Right cardiac atrium (tissue), 5 donors: Measurements from ENCODE around the gene RETREG1. TPM values are rescaled to one million over a fixed set of nuclear protein-coding genes. Genes with fewer than 3 reads are reported as not detected.
"Not testable (repeated sequence)": the region's sequence is repeated elsewhere in the genome, so short reads cannot be mapped to it uniquely, and the experiment has no call there.

Experiments
- ATAC-seq, 2 donors: fragments of 200-7000 bp; cut with Tn5 transposase; one replicate each; pipeline versions ENCODE4 v1.8.0 to v1.9.1; 2020; ENCODE audit warnings: moderate library complexity in 2 of 2, mild to moderate bottlenecking in 1 of 2
- DNase-seq, 3 donors: peaks; one replicate each; pipeline ENCODE4 v3.0.0-alpha.2; 2020
- H3K27ac ChIP-seq: one replicate; pipeline ENCODE4 v1.5.1; 2013; ENCODE audit warnings: mild to moderate bottlenecking, low read length, control low read depth, moderate library complexity
- H3K27me3 ChIP-seq: one replicate; pipeline ENCODE4 v1.6.1; 2013; ENCODE audit not compliant: control insufficient read depth, insufficient read depth
- H3K4me1 ChIP-seq: one replicate; pipeline ENCODE4 v1.6.1; 2013; ENCODE audit warnings: low read length; ENCODE audit not compliant: control insufficient read depth, insufficient read depth
- H3K4me3 ChIP-seq: one replicate; pipeline ENCODE4 v1.5.1; 2013; ENCODE audit warnings: low read length, control low read depth
- H3K9me3 ChIP-seq: one replicate; pipeline ENCODE4 v1.6.1; 2013; ENCODE audit warnings: low read length; ENCODE audit not compliant: control insufficient read depth
- WGBS: extraction: QIAGEN DNeasy Blood & Tissue Kit; methylation state at CpG from one replicate; pipeline ENCODE4 v1.1.7; 2013; 5-methylcytosine and 5-hydroxymethylcytosine counted together
- intact Hi-C, 4 donors: fragments of 100-400 bp; cut with DNase I; formaldehyde crosslinking; loops; one replicate each; pipeline versions ENCODE4 v1.11.0 to v1.14.0; 2022 to 2023
- polyA plus RNA-seq: library from polyadenylated mRNA; stranded (reverse); fragments of 200-250 nt; gene quantifications from one replicate; pipeline ENCODE4 v1.2.3, GENCODE V29; 2013
- total RNA-seq, 4 donors: library from RNA; stranded (reverse); fragmentation: NEBNext Ultra II Directional; extraction: Animal tissue kit (Norgen Biotek cat#: 25700); gene quantifications; one replicate each; pipeline ENCODE4 v1.2.1, GENCODE V29; 2021
- donor health status: healthy with polysubstance abuse.
- donor health status: DM: no; HTN: yes; CAD: no.
- donor health status: DM: no; HTN: no; CAD: no.
- donor health status: DM: no; HTN: yes; CAD: no; lungs with severe emphysema.
- donor health status: DM: yes; HTN: yes; CAD: no.

Gene RETREG1
- total and polyA plus RNA-seq, 5 donors, result 114 to 209 (median 148) TPM

DNA sequence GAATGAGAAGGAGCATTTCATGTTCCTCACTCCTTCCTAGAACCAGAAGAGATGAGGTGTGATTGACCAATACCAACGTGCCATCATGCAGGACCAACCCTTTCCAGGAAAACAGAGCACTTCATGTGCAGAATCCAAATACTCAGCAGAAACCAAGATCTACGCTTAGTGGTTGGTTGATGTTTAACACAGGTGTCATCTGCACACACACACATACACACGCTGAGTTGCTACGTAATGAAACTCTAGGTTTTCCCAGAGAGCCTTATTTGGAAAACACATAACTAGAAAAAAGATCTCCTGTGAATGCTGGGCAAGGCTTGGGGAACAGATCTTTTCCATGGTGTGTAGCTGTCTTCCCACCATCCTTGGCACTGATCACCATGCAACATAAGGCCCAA, 130.1 kb downstream of the RETREG1 start:
- ATAC-seq (no peak), DNase-seq (no peak)
- Histone ChIP-seq H3K9me3 (peaks cover 2% of the 10 kb centered on the region), H3K27me3 (no peaks in the 10 kb centered on the region), H3K4me1 (no peaks in the 10 kb centered on the region), H3K4me3 (no peak overlapping the region), H3K27ac (no peak overlapping the region)
- intact Hi-C loops, result loop anchor here in 3 of 4 donors (5.0 to 10.0 kb wide), 5 partner anchors 66 to 718 kb away; no protein-coding TSS in a partner anchor
- 72% methylated on average over 4 of the region's 4 CpGs for WGBS

DNA sequence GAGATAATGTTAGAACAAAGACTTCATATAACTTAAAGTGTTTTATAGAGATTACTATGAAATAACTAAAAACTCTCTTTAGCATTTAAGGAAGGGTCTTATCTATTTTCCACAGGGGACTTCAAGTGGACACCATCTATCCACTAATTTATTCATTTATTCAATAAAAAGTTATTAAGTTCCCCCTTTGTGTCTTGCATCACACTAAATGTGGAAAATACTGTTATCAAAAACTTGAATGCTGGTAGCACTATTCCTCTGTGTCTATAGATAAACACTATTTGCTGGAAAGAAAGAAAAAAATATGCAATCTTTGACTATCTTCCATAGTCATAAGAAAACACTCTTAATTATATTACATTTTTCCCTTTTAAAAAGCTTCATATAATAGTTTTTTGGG, 131.1 kb downstream of the RETREG1 start:
- DNase-seq (no peak), ATAC-seq (no peak)
- no peak overlapping the region for H3K27ac ChIP-seq
- no peaks in the 10 kb centered on the region for H3K4me1 ChIP-seq
- no peak overlapping the region for H3K4me3 ChIP-seq
- H3K9me3 ChIP-seq, result peaks cover 2% of the 10 kb centered on the region
- no peaks in the 10 kb centered on the region for H3K27me3 ChIP-seq
- intact Hi-C loops, result loop anchor here in 3 of 4 donors (5.0 to 10.0 kb wide), 5 partner anchors 67 to 719 kb away; no protein-coding TSS in a partner anchor

DNA sequence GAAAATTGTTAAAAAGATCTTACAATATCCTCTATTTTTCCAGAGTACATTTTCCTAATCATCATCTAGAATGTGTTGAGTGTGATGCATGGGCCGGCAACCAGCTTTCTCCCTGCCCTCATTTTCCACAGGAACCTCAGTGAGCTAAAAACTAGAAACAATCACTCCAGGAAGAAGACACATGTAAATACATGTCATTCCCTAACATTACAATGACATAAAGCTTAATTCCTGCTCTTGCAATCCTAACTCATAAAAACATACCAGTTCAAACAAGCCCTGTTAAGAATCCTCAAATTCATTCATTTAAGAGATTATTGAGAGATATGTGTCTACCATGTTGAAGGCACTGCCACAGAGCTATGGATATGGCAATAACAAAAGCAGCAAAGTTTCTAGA, 132.7 kb downstream of the RETREG1 start:
- Histone ChIP-seq H3K4me3 (no peak overlapping the region), H3K4me1 (no peaks in the 10 kb centered on the region), H3K9me3 (no peaks in the 10 kb centered on the region), H3K27me3 (no peaks in the 10 kb centered on the region), H3K27ac (no peak overlapping the region)
- ATAC-seq (no peak), DNase-seq (no peak)
- WGBS, result 47% methylated on average over 1 of the region's 1 CpG
- intact Hi-C loops, result loop anchor here in 3 of 4 donors (10.0 kb wide), 3 partner anchors 181 to 721 kb away; no protein-coding TSS in a partner anchor

DNA sequence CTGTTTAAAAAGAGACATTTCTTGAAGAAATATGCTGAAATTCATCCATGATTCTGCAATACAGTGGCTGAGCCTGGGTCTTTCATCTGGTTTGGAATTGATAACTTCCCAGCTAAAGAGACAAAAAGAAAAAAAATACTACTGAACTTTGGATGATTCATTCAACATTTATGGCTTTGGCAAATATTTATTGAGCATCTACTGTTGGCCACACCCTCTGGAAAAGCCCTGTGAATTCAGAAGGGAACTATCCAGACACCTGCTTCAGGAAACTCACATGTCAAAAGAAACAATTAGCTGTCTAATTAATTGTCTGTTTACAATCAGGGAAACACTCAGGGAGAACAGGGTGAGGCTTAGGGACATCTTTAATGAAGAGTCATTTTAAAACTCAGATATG, 133.4 kb downstream of the RETREG1 start:
- ATAC-seq (no peak), DNase-seq (no peak)
- H3K4me1 ChIP-seq, result no peaks in the 10 kb centered on the region
- intact Hi-C loops, result loop anchor here in 3 of 4 donors (10.0 kb wide), 3 partner anchors 181 to 721 kb away; no protein-coding TSS in a partner anchor
- H3K27me3 ChIP-seq, result no peaks in the 10 kb centered on the region
- H3K4me3 ChIP-seq, result no peak overlapping the region
- no peak overlapping the region for H3K27ac ChIP-seq
- H3K9me3 ChIP-seq, result no peaks in the 10 kb centered on the region

DNA sequence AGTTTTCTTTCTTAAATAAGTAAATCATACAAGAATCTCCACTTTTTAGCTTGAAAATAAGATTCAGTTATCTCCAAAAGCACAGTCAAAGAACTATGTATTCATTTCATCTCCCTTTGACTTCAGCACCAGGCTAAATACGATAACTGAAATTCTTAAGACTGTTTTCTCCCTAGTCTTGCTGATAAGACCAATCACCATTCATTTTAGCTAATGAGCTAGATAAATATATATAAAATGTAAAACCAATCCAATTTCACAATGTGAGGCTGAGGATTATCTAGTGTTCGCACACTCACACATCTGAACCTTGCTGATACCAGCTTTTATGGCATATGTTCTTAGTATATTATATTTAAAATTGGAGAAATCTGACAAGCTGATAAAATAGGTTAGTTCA, 133.9 kb downstream of the RETREG1 start:
- Histone ChIP-seq H3K9me3 (no peaks in the 10 kb centered on the region), H3K27ac (no peak overlapping the region), H3K4me1 (no peaks in the 10 kb centered on the region), H3K4me3 (no peak overlapping the region), H3K27me3 (no peaks in the 10 kb centered on the region)
- ATAC-seq (no peak), DNase-seq (no peak)
- intact Hi-C loops, result loop anchor here in 3 of 4 donors (10.0 kb wide), 3 partner anchors 182 to 722 kb away; no protein-coding TSS in a partner anchor
- 59% methylated on average over 2 of the region's 2 CpGs for WGBS

DNA sequence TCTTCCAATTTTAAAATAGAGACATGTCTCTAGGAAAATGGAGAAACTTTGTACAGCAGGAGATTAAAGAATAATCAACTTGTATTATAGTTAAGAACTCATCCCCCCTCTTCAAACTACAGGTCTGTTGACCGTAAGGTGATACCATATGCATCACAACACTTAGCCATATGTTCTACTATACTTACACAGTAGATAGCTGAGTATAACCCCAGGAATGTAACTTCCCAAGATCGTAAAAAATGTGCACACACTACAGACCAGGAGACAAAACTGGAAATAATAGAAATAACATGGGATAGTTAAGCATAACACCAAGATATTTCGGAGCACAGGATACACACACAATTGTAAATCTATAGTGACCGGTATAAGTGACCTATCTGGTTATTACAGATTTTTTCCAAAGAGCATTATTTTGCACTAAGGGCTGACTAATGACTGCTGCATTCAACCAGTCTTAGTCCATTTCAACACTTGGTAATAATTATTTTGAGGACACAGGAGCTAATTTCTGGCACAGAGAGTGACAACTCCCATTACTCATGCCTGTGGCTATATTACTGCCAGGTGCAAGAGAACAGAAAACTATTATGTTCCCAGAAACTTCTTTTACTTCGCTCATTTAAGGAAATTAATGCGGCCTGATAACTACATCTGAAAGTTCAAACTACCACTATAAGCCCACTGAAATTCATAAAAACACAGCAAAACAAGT, 135.8 kb downstream of the RETREG1 start:
- H3K4me1 ChIP-seq, result no peaks in the 10 kb centered on the region
- no peaks in the 10 kb centered on the region for H3K27me3 ChIP-seq
- intact Hi-C loops, result loop anchor here in 3 of 4 donors (10.0 kb wide), 3 partner anchors 184 to 724 kb away; no protein-coding TSS in a partner anchor
- DNase-seq (no peak), ATAC-seq (no peak)
- no peak overlapping the region for H3K27ac ChIP-seq
- 92% methylated on average over 6 of the region's 6 CpGs for WGBS
- no peak overlapping the region for H3K4me3 ChIP-seq
- no peaks in the 10 kb centered on the region for H3K9me3 ChIP-seq

DNA sequence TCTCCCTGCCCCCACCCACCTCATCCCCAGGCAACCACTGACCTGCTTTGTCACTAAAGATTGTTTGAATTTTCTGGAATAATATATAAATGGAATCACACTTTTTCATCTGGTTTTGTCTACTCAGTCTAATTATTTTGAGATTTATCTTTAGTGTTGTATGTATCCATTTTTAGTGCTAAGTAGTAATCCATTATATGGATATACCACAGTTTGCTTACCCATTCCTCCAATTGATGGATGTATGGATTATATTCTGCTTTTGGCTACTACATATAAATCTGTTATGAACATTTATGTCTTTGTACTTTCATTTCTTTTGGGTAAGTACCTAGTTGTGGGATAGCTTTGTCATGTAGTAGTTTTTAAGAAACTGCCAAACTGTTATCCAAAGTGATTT, 136.7 kb downstream of the RETREG1 start:
- intact Hi-C loops, result loop anchor here in 3 of 4 donors (10.0 kb wide), 3 partner anchors 185 to 725 kb away; no protein-coding TSS in a partner anchor
- Histone ChIP-seq H3K27me3 (no peaks in the 10 kb centered on the region), H3K4me1 (no peaks in the 10 kb centered on the region), H3K9me3 (no peaks in the 10 kb centered on the region), H3K27ac (no peak overlapping the region), H3K4me3 (no peak overlapping the region)
- DNase-seq (no peak), ATAC-seq (no peak)

DNA sequence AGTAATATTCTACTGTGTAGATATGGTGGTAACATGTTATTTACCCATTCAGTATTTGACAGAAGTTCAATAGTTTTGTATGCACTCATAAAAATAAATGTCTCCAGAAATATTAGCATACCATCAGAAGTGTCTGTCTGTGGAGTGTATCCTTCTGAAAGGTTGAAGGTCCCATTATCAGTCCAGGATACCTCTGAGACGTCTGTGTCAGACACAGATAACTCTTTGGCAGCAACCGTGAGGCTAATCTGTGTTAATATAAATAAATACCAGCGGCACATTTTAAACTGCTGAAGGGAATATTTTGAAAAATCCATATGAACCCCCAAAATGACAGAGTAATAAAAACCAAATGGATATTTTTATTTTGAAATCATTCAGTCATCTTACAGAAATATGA, 139.3 kb downstream of the RETREG1 start:
- Histone ChIP-seq H3K27me3 (no peaks in the 10 kb centered on the region), H3K9me3 (no peaks in the 10 kb centered on the region), H3K27ac (no peak overlapping the region), H3K4me3 (no peak overlapping the region), H3K4me1 (no peaks in the 10 kb centered on the region)
- no peak for ATAC-seq
- WGBS, result 19% methylated on average over 3 of the region's 3 CpGs
- intact Hi-C loops, result no loop called here
- no peak for DNase-seq

DNA sequence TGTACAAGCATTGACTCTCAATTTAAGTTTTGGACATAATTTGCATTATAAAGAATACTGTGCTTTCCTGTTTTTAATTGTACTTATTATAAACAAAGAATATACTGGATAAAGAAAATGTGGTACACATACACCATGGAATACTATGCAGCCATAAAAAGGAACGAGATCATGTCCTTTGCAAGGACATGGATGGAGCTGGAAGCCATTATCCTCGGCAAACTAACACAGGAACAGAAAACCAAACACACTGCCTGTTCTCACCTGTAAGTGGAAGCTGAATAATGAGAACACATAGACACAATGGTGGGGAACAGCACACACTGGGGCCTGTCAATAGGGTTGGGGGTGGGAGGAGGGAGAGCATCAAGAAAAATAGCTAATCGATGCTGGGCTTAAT, 140.4 kb downstream of the RETREG1 start:
- ATAC-seq, H3K9me3 ChIP-seq, H3K4me3 ChIP-seq, H3K27ac ChIP-seq, DNase-seq, H3K27me3 ChIP-seq, H3K4me1 ChIP-seq, intact Hi-C loops: not testable (repeated sequence)
- 99% methylated on average over 3 of the region's 3 CpGs for WGBS

DNA sequence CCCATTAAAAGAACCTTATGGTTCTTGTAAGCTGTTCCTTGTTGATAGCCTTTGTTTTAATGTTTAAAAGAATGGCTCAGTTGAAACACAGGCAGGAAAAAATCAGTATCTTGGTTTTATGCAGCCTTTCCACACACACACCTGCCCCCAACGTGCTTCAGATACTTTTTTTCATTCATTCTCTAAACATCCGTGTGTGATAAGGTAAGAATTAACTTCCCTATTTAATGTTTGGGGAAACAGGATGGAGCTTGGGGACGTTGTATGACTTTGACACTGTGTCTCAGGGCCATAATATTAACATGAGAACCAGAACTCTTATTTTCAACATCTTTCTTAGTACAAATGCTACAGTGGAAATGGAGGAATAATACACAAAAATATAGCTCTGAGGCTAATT, 145.4 kb downstream of the RETREG1 start:
- H3K27ac ChIP-seq, result no peak overlapping the region
- intact Hi-C loops, result no loop called here

DNA sequence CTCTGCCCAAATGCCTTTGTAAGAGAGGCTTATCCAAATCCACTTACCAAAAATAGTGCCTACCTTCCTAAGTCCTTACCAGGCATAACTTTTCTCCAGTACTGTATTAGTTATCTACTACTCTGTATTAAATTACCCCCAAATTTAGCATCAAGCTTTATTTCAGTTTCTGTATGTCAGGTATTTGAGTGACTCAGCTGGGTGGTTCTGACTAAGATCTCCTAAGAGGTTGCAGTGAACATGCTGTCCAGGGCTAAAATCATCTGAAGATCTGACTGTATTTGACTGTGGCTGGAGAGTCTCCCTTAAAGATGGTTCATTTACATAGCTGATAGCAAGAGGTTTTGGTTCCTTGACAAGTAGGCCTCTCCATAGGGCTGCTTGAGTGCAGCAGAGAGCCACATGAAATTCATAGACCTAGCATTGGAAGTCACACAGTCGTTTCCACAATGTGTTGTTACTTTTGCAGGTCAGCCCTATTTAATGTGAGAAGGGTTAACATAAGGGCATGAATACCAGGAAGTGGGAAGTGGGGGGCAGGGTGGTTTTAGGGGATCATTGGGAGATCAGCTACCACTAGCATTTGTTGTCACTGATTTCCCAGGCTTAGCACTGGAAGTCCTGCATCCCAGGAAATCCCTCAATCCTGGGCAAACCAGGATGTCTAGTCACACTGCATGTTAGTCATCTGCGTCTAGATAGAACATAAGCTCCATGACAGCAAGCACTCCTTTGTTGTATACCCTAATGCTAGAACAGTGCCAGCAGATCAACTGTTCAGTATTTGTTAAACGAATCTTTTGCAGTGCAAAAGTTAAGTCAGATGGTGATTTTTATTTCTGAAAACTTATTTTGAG, 149.2 kb downstream of the RETREG1 start:
- DNase-seq, result no peak
- no peaks in the 10 kb centered on the region for H3K27me3 ChIP-seq
- H3K4me1 ChIP-seq, result peaks cover 3% of the 10 kb centered on the region
- 56% methylated on average over 3 of the region's 3 CpGs for WGBS
- H3K4me3 ChIP-seq, result no peak overlapping the region
- H3K9me3 ChIP-seq, result no peaks in the 10 kb centered on the region
- intact Hi-C loops, result loop anchor here in 1 of 4 donors (10.0 kb wide), 1 partner anchor 313 kb away; no protein-coding TSS in a partner anchor
- H3K27ac ChIP-seq, result peak overlapping the region; percentile 93
- peak in 1 of 2 donors; percentile 24 for ATAC-seq

More for the DNA sequence above, 145.4 kb downstream of the RETREG1 start:
- 39% methylated on average over 3 of the region's 3 CpGs for WGBS
- ATAC-seq (no peak), DNase-seq (no peak)
- no peak overlapping the region for H3K4me3 ChIP-seq
- peaks cover 3% of the 10 kb centered on the region for H3K4me1 ChIP-seq
- H3K27me3 ChIP-seq, result no peaks in the 10 kb centered on the region
- no peaks in the 10 kb centered on the region for H3K9me3 ChIP-seq
